HG02870 (cell line): ENCODE measurements around the gene SPEF1.
A peak's percentile ranks its signal among the peaks of the same experiment; 100 is the strongest.
"Not testable (repeated sequence)": the region's sequence is repeated elsewhere in the genome, so short reads cannot be mapped to it uniquely, and the experiment has no call there.

Experiments
- ATAC-seq: cut with Tn5 transposase; IDR thresholded peaks from one replicate; pipeline ENCODE4 v1.9.1; 2021; ENCODE audit warnings: mild to moderate bottlenecking, moderate library complexity; ENCODE audit not compliant: unreplicated experiment

The SPEF1 gene

DNA sequence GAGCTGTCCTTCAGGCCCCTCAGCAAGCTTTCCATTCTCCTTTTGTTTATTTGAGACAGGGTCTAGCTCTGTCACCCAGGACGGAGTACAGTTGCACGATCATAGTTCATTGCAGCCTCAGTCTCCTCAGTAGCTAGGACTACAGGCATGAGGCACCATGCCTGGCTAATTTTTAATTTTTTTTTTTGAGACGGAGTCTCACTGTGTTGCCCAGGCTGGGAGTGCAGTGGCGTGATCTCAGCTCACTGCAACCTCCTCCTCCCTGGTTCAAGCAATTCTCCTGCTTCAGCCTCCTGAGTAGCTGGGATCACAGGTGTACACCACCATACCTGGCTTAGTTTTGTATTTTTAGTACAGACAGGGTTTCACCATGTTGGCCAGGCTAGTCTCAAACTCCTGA, 8.0 kb upstream of the SPEF1 start:
- ATAC-seq, result not testable (repeated sequence)

GRCh38 chr20:3788685-3789155, 7.5 kb upstream of the SPEF1 start:
- no peak for ATAC-seq

DNA sequence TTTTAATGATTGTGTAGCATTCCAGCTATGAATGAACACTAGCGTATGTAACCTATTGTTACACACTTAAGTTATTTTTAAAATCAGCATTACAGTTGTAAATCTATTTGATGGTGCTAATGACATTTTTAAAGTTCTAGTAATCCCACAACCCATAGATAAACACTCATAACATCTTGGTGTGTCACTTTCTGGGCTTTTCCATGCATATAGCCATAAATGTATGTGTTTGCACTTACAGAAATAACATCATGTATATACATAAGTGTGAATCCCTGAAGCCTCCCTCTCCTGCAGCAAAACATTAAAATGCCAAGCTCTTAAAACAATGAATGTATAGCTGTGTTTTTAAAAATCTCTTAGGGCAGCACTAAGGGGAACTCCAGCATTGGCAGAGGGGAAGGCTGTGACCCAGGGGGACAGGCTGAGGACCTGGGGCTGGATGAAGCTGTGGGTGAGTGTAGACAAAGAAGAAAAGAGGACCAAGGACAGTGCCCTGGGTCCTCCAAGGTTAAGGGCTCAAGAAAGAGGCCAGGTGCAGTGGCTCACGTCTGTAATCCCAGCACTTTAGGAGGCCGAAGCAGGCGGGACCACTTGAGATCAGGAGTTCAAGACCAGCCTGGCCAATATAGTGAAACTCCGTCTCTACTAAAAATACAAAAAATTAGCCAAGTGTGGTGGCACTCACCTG, 6.2 kb upstream of the SPEF1 start:
- no peak for ATAC-seq

DNA sequence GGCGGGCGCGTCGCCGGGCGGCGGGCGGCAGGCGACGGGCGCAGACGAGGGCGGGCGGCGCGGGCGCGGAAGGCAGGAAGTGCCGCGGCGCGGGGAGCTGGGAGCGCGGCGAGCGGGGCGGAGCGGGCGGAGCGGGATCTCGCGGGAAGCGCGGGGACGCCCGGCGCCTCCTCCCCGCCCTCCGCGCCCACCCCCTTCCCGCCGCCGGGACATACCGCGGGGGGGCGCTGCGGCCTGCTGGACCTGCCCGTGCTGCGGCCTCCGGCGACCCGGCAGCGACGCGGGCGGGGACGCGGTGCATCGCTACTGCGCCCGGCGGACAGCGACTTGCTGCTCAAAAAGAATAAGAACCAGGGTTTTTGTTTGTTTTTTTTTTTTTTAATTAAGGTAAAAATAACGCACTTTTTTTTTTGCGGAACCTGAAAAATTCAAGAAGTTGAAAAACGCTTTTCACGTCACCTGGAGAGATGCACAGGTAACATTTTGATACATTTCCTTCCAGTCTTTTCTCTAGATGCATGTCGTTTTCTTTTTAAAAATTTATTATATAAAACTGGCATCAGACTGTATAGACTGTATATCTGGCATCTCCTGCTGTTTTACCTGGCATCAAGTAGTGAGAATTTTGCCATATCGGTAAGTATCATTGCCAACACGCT, 5.5 kb upstream of the SPEF1 start, which contains the start of gene CENPB:
CENPB (minus strand) TSS at position 76 of the 659 bp plus-strand sequence. CDS start 257 bp downstream, outside the sequence.
- ATAC-seq, result peak; percentile 80

DNA sequence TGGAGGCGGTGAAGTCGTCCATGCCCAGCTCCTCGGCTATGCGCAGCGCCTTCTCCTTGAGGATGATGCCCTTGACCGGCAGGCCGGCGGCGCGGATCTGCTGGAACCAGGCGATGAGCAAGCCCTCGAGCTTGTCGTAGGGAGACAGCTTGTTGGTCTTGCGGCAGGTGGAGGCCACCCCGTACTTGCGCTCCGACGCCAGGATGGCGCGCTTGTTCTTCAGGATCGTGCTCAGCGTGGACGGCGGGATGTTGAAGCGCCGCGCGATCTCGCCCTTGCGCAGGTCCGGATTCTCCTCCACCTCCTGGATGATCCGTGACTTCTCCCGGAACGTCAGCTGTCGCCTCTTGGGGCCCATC, 4.9 kb upstream of the SPEF1 start:
- ATAC-seq, result peak; percentile 8

- no peak for ATAC-seq
Observed at GRCh38 chr20:3785240-3786125, 4.2 kb upstream of the SPEF1 start.

DNA sequence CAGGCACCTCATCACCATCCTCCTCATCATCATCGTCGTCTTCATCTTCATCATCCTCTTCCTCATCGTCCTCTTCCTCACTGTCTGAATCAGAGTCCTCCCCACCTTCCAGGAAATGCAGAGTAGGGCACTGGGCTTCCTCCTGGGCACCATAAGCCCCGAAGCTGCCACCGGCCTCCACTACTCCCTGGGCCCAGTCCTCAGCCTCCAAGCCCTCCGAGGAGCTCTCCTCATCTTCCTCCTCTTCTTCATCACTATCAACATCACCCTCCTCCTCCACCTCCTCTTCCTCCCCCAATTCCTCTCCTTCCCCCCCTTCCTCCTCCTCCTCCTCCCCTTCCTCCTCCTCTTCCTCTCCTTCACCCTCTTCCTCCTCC, 3.6 kb upstream of the SPEF1 start:
- no peak for ATAC-seq

- no peak for ATAC-seq
Observed at GRCh38 chr20:3784216-3784853, 3.1 kb upstream of the SPEF1 start.

GRCh38 chr20:3783511-3784195, 2.4 kb upstream of the SPEF1 start:
- no peak for ATAC-seq

- no peak for ATAC-seq
Observed at GRCh38 chr20:3783068-3783489, 1.8 kb upstream of the SPEF1 start.

DNA sequence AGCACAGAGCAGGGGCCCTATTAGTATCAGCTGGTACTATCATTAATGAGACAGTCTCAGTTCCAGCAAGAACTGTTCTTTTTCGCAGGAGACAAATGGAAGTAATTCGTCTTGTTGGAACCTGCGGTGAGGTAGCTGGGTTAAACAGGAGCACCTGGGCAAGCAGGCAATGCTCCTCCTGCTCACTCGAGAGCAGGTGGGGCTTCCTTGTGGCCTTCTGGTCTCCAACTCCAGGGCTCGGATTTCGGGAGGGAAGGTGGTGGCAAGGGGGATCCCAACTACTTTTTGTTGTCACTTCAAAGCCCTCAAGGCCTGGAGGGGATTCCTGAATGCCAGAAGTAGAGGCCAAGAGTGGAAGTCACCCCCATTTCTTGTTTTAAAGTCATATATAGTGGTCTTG, 1.3 kb upstream of the SPEF1 start:
- no peak for ATAC-seq

- ATAC-seq, result no peak
Observed at GRCh38 chr20:3778976-3779375, 2.3 kb downstream of the SPEF1 start.

- ATAC-seq, result no peak
Observed at GRCh38 chr20:3777716-3778629, 3.3 kb downstream of the SPEF1 start.

DNA sequence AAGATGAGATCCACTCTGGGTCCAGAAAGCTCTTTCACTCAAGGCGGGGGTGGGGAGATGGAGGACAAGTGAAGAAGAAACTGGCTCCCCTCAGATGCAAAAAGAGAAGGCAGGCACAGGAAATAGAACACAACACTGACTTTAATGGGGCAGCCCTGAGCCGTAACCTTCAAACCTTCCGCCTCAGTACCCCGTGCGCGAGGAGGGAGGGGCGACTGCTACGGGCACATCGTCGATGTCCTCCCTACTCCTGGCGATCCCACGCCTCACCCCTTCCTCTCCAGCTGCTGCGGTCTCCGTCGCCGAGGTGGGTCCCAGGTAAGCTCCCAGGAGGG, 3.9 kb downstream of the SPEF1 start:
- no peak for ATAC-seq

- no peak for ATAC-seq
Observed at GRCh38 chr20:3775457-3776108, 5.7 kb downstream of the SPEF1 start.

- no peak for ATAC-seq
Observed at GRCh38 chr20:3771552-3772058, 9.6 kb downstream of the SPEF1 start.

DNA sequence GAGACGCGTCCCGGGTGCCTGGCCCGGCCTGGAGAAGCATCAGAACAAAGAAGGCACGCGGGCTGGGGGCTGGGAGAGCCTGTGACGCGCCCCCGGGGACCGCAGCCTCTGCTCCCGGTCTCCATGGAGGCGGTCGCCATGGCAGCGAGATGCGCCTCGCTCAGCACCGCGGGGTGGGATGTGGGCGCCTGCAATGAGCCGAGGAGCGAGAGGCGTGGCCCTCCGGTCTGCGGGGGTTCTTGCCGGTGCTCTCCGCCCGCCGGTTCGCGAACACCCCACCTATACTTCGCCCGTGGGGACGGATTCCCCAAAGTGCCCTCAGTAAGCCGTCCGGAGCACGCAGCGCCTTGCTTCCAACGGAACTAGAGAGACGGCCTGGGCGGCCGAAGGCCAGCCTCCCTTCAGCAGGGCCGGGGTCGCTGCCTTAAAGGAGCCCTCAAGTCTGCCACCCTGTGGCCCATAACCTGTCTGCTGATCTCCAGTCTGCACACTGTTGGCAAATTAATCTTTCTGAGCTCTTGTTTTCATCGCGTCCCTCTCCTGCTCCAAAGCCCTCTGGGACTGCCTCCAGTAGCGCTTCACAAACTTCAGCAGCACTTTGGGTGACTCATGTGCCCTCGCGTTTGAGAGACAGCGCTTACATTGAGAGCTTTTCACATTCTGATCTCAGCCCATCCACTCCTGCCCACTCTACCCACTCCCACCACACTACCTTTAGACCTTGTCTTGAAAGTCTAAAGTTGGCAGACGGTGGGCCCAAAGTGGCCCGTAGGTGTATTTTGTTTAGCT, 12.7 kb downstream of the SPEF1 start:
- peak; percentile 30 for ATAC-seq
